ENCODE results near the gene MAP2K2.
"Not testable (repeated sequence)": the region's sequence is repeated elsewhere in the genome, so short reads cannot be mapped to it uniquely, and the experiment has no call there.

The MAP2K2 gene

GRCh38 chr19:4151623-4152022 is 27.7 kb upstream of the MAP2K2 start:
- no peak for TF ChIP-seq ZNF565 (CRISPR knock-in tag; conservative IDR thresholded peaks at IDR 0.05; ENCODE audit: low read depth)
- no peak for TF ChIP-seq ZFP30 (CRISPR knock-in tag; IDR thresholded peaks at IDR 0.05)
- no peak for TF ChIP-seq ZNF70 (CRISPR knock-in tag; IDR thresholded peaks at IDR 0.05)
- TF ChIP-seq CREB5 (CRISPR knock-in tag; IDR thresholded peaks at IDR 0.05; ENCODE audit: low read depth) = no peak
- no peak for TF ChIP-seq TOX (CRISPR knock-in tag; IDR thresholded peaks at IDR 0.05; ENCODE audit: borderline replicate concordance)
- TF ChIP-seq OSR1 (CRISPR knock-in tag; IDR thresholded peaks at IDR 0.05) = no peak
- TF ChIP-seq BACH2 (CRISPR knock-in tag; IDR thresholded peaks at IDR 0.05; ENCODE audit: borderline replicate concordance) = no peak
- TF ChIP-seq CSDC2 (CRISPR knock-in tag; IDR thresholded peaks at IDR 0.05) = no peak
- TF ChIP-seq, protein P1, sequence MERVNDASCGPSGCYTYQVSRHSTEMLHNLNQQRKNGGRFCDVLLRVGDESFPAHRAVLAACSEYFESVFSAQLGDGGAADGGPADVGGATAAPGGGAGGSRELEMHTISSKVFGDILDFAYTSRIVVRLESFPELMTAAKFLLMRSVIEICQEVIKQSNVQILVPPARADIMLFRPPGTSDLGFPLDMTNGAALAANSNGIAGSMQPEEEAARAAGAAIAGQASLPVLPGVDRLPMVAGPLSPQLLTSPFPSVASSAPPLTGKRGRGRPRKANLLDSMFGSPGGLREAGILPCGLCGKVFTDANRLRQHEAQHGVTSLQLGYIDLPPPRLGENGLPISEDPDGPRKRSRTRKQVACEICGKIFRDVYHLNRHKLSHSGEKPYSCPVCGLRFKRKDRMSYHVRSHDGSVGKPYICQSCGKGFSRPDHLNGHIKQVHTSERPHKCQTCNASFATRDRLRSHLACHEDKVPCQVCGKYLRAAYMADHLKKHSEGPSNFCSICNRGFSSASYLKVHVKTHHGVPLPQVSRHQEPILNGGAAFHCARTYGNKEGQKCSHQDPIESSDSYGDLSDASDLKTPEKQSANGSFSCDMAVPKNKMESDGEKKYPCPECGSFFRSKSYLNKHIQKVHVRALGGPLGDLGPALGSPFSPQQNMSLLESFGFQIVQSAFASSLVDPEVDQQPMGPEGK (CRISPR knock-in tag; IDR thresholded peaks at IDR 0.05; ENCODE audit: borderline replicate concordance) = no peak
- TF ChIP-seq ZNF8 (CRISPR knock-in tag; IDR thresholded peaks at IDR 0.05) = no peak
- no peak for TF ChIP-seq ZC3H10 (CRISPR knock-in tag; IDR thresholded peaks at IDR 0.05)
- no peak for TF ChIP-seq ESRRG (CRISPR knock-in tag; IDR thresholded peaks at IDR 0.05)
- TF ChIP-seq GLIS3 (CRISPR knock-in tag; IDR thresholded peaks at IDR 0.05) = no peak
- TF ChIP-seq RARB (CRISPR knock-in tag; IDR thresholded peaks at IDR 0.05) = no peak
- no peak for TF ChIP-seq PPARA (CRISPR knock-in tag; IDR thresholded peaks at IDR 0.05; ENCODE audit: borderline replicate concordance)
- no peak for TF ChIP-seq TSHZ2 (CRISPR knock-in tag; IDR thresholded peaks at IDR 0.05)
- TF ChIP-seq, protein P2, sequence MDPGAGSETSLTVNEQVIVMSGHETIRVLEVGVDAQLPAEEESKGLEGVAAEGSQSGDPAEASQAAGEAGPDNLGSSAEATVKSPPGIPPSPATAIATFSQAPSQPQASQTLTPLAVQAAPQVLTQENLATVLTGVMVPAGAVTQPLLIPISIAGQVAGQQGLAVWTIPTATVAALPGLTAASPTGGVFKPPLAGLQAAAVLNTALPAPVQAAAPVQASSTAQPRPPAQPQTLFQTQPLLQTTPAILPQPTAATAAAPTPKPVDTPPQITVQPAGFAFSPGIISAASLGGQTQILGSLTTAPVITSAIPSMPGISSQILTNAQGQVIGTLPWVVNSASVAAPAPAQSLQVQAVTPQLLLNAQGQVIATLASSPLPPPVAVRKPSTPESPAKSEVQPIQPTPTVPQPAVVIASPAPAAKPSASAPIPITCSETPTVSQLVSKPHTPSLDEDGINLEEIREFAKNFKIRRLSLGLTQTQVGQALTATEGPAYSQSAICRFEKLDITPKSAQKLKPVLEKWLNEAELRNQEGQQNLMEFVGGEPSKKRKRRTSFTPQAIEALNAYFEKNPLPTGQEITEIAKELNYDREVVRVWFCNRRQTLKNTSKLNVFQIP (CRISPR knock-in tag; IDR thresholded peaks at IDR 0.05; ENCODE audit: borderline replicate concordance, low read depth) = no peak
- no peak for TF ChIP-seq ZFP3 (CRISPR knock-in tag; IDR thresholded peaks at IDR 0.05)
- ATAC-seq = no peak

DNA sequence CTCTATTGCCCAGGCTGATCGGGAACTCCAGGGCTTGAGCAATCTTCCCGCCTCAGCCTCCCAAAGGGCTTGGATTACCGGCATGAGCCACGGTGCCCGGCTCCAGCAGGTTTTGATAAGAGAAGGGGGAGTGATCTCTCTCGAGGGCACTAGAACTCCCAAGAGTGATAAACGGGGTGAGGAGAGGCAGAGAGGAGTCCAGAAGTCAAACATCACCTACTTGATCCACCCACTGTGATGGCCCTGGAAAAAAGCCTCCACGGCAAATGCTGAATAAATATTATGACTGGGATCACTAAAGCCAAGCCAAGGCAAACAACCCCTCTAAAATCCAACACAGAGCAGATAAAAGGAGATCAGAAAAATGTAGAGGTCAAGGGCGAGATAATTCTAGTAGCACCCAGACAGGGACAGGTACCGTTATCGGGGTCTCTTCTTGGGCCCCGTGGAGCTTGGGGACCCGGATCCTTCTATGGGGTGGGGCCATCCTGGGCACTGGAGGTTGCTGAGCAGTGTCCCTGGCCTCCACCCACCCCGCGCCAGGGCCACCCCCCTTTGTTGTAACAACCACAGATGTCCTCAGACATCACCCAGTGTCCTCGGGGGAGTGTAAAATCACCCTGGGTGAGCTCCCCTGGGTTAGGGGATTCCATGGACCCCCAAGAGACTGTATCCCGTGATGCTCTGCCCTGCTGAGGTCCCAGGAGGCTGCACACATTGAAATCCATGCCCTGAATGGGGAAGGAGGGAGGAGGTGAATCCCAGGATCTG is 25.8 kb upstream of the MAP2K2 start:
- ATAC-seq = no peak
- no peak for TF ChIP-seq CSRNP3 (CRISPR knock-in tag; IDR thresholded peaks at IDR 0.05)
- no peak for TF ChIP-seq ZNF565 (CRISPR knock-in tag; conservative IDR thresholded peaks at IDR 0.05; ENCODE audit: low read depth)
- TF ChIP-seq ZNF8 (CRISPR knock-in tag; IDR thresholded peaks at IDR 0.05) = no peak

DNA sequence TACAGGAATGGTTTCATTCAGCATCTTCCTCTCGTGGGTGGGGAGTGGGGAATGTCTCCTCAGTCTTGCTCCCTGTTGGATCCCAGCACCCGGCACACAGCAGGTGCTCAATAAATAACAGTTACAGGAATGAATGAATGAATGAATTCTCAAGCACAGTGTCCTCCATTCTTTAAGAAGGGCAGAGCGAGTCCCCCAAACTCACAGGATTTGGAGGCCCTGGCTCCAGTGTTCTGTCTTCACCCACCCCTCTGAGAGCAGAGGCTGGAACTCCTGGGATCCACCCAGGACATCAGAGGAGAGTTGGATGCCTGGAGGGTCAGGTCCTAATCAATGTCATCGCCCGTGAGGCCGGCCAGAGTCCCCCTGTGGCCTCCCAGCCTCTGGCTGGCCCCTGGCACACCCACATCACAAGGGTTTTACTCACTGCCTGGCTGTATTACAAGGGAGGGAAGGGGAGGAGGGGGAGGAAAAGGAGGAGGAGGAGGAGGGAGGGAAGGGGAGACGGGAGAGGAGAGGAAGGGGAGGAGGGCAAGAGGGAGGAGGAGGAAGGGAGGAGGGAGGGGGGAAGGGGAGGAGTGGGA is 20.8 kb upstream of the MAP2K2 start:
- TF ChIP-seq, protein P2 (CRISPR knock-in tag; IDR thresholded peaks at IDR 0.05; ENCODE audit: borderline replicate concordance, low read depth) = no peak
- TF ChIP-seq PPARA (CRISPR knock-in tag; IDR thresholded peaks at IDR 0.05; ENCODE audit: borderline replicate concordance) = no peak
- no peak for TF ChIP-seq RARB (CRISPR knock-in tag; IDR thresholded peaks at IDR 0.05)
- TF ChIP-seq ZNF565 (CRISPR knock-in tag; conservative IDR thresholded peaks at IDR 0.05; ENCODE audit: low read depth) = no peak
- TF ChIP-seq, protein P1 (CRISPR knock-in tag; IDR thresholded peaks at IDR 0.05; ENCODE audit: borderline replicate concordance) = no peak
- ATAC-seq = no peak

DNA sequence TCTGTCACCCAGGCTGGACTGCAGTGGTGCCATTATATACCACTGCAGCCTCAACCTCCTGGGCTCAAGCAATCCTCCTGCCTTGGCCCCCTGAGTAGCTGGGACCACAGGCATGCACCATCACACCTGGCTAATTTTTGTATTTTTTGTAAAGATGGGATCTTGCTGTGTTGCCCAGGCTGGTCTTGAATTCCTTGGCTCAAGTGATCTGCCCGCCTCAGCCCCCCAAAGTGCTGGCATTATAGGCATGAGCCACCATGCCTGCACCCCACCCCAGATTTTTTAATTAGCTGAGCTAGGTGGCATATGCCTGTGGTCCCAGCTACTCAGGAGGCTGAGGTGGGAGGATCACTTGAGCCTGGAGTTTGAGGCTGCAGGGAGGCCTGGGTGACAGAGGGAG is 19.0 kb upstream of the MAP2K2 start:
- not testable (repeated sequence) for ATAC-seq
